Smooth muscle cell of the pulmonary artery (primary cell): Measurements from ENCODE around the gene TMSB4X. TPM values are rescaled to one million over a fixed set of nuclear protein-coding genes. Genes with fewer than 3 reads are reported as not detected.

Source experiments
- total RNA-seq: library from RNA; depleted of rRNA; stranded (reverse); fragments of >200 nt; gene quantifications from 2 replicates; pipeline ENCODE4 v1.2.3, GENCODE V29; 2014

TMSB4X gene
- 6,415 and 9,073 TPM in 2 replicates for total RNA-seq

DNA sequence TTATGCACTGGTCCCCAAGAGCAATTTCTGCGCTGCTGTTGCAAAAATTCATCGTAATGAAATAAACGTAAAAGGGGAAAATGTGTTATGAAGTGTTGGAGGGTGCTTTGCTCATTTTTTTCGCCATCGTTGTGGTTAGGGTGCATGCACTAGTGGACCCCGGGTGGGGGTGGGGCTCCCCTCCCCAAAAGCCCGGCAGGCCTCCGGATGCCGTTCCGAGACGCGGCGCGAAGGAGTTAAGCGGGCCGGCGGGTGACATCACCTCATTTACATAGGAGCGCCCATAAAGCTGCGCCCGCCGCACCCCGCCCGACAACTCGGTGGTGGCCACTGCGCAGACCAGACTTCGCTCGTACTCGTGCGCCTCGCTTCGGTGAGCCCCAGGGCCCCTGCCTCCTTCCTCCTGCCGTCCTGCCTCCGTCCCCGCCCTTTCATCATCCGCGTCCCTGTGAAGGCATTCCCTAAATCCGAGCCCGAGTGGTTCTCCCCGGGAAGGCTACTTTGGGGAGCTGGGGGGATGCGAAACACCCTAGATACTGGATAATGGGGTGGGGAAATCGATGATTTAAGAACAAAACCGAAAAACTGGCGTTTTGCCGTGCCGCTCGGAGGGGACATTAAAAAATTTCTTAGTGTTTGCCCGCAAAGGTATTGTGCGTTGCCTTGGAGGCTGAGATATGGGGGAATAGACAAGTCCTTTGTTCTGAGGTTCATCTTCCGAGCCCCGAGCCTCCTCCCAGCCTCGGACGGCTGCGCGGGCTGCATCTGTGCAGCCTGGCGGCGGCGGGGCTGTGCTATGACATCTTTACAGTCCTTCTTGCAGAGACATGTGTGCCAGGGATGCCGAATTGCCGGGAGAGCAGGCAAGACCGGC lies at the start of gene TMSB4X:
TMSB4X (plus strand) TSS at position 315 of the 874 bp plus-strand sequence.

Other genes with a start within 250 kb of the TMSB4X start
- gene PRPS2, start 183.7 kb upstream of the TMSB4X start, total RNA-seq = 15.9 and 25.2 TPM in 2 replicates
- gene TLR7, start 108.0 kb upstream of the TMSB4X start, total RNA-seq = under 0.01 TPM in 1 of 2 replicates, not detected in the other
- gene TLR8, start 68.5 kb upstream of the TMSB4X start, total RNA-seq = not detected in 2 replicates
- 0.07 TPM in 1 of 2 replicates, not detected in the other for gene FAM9C, start 69.5 kb downstream of the TMSB4X start, total RNA-seq